Stimulated activated CD8-positive, alpha-beta memory T cell treated with anti-CD3 and anti-CD28 coated beads, Interleukin-15, amount 100 ng/mL, for 24 hours (primary cell): ENCODE results near the gene GAGE12G.
"Not testable (repeated sequence)": the region's sequence is repeated elsewhere in the genome, so short reads cannot be mapped to it uniquely, and the experiment has no call there.

Experiments used
- DNase-seq: peaks from one replicate; pipeline ENCODE4 v3.0.0-alpha.2; 2020; ENCODE audit warnings: low read depth

Gene GAGE12G

DNA sequence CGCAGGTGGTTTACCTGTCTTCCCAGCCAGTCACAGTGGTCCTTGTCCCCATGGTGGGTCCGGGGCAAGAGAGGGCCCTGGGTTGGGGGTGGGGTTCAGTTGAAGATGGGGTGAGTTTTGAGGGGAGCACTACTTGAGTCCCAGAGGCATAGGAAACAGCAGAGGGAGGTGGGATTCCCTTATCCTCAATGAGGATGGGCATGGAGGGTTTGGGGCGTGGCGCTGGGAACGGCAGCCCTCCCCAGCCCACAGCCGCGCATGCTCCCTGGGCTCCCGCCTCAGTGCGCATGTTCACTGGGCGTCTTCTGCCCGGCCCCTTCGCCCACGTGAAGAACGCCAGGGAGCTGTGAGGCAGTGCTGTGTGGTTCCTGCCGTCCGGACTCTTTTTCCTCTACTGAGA, at the start of gene GAGE12G:
TSS of gene GAGE12G (plus strand) at position 301 of the 400 bp plus-strand sequence. CDS start 1,155 bp downstream, outside the sequence.
- DNase-seq, result not testable (repeated sequence)

- DNase-seq, result not testable (repeated sequence)
These were observed 38.3 kb upstream of the GAGE12G start, which contains the start of gene GAGE12C for GRCh38 chrX:49531877-49532276. TSS of gene GAGE12C (plus strand) at chrX:49532177. CDS start at chrX:49533332, 1,155 bp downstream.

DNA sequence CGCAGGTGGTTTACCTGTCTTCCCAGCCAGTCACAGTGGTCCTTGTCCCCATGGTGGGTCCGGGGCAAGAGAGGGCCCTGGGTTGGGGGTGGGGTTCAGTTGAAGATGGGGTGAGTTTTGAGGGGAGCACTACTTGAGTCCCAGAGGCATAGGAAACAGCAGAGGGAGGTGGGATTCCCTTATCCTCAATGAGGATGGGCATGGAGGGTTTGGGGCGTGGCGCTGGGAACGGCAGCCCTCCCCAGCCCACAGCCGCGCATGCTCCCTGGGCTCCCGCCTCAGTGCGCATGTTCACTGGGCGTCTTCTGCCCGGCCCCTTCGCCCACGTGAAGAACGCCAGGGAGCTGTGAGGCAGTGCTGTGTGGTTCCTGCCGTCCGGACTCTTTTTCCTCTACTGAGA, 28.8 kb upstream of the GAGE12G start, which contains the start of gene GAGE12D:
TSS of gene GAGE12D (plus strand) at position 301 of the 400 bp plus-strand sequence. CDS start 1,155 bp downstream, outside the sequence.
- not testable (repeated sequence) for DNase-seq

DNA sequence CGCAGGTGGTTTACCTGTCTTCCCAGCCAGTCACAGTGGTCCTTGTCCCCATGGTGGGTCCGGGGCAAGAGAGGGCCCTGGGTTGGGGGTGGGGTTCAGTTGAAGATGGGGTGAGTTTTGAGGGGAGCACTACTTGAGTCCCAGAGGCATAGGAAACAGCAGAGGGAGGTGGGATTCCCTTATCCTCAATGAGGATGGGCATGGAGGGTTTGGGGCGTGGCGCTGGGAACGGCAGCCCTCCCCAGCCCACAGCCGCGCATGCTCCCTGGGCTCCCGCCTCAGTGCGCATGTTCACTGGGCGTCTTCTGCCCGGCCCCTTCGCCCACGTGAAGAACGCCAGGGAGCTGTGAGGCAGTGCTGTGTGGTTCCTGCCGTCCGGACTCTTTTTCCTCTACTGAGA, 19.2 kb upstream of the GAGE12G start, which contains the start of gene GAGE12E:
TSS of gene GAGE12E (plus strand) at position 301 of the 400 bp plus-strand sequence. CDS start 1,155 bp downstream, outside the sequence.
- DNase-seq, result not testable (repeated sequence)

DNA sequence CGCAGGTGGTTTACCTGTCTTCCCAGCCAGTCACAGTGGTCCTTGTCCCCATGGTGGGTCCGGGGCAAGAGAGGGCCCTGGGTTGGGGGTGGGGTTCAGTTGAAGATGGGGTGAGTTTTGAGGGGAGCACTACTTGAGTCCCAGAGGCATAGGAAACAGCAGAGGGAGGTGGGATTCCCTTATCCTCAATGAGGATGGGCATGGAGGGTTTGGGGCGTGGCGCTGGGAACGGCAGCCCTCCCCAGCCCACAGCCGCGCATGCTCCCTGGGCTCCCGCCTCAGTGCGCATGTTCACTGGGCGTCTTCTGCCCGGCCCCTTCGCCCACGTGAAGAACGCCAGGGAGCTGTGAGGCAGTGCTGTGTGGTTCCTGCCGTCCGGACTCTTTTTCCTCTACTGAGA, 9.7 kb upstream of the GAGE12G start, which contains the start of gene GAGE12F:
TSS of gene GAGE12F (plus strand) at position 301 of the 400 bp plus-strand sequence. CDS start 1,155 bp downstream, outside the sequence.
- not testable (repeated sequence) for DNase-seq

DNA sequence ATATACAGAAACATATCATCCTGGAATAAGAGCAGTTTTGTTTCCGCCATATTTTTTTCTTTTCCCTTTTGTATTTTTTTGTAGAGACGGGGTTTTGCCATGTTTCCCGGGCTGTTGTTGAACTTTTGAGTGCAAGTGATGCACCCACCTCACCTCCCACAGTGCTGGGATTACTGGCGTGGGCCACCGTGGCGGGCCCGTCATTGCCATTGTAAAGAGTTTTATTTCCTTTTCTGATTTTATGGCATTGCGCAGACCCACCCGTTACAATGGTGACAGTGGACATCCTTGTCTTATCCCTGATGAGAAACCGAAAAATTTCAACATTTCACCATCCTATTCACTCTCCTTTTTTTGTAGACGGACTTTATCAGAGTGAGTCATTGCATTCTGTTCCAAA, 1.5 kb upstream of the GAGE12G start:
- DNase-seq, result not testable (repeated sequence)

DNA sequence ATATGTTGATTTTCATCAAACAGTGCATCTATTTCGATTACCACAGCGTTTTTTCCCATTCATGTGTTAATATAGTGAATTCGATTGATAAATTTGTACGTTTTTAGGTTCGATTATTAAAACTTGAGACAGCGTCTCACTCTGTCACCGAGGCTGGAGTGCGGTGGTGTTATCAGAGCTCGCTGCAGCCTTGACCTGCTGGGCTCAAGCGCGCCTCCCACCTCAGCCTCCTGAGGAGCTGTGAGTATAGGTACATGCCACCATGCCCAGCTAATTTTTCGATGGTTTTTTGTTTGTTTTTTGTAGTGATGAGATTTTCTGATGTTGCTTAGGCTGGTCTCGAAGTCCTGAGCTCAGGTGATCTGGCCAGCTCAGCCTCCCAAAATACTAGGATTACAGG, 1.0 kb upstream of the GAGE12G start:
- not testable (repeated sequence) for DNase-seq

- not testable (repeated sequence) for DNase-seq
These were observed 9.4 kb downstream of the GAGE12G start, which contains the start of gene GAGE12H for GRCh38 chrX:49579649-49580048. TSS of gene GAGE12H (plus strand) at chrX:49579949. CDS start at chrX:49581104, 1,155 bp downstream.

GRCh38 chrX:49589196-49589595, 19.0 kb downstream of the GAGE12G start, which contains the start of gene GAGE2A:
TSS of gene GAGE2A (plus strand) at chrX:49589496. CDS start at chrX:49590651, 1,155 bp downstream.
- not testable (repeated sequence) for DNase-seq

DNA sequence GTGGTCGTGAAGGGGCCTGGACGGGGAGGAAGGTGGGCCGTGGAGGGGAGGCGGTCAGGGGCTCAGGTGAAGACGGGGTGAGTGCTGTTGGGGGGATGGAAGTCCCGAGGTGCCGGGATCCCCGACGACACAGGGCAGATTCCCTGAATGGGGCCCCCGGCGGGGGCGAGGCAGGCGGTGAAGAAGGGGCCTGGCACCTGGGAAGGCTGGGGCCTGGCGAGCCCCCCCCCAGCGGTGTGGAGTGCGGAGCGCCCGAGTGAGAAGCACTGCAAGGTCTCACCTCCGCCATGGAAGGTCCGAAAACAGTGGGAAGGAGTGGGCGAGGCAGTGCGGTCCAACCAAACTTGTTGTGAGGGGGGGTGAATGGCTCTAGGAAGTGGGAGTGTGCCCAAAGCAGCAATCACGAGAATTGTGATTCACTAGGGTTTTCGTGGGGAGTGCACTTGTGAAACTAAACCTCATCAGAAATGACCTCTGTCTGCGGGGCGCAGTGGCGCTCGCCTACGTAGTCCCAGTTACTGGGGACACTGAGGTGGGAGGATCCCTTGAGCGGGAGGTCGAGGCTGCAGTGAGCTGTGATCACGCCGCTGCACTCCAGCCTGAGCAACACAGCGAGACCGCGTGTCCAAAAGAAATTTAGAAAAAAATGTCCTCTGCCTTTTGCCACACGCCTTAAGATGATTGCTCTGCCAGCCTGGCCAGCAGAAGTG, 19.7 kb downstream of the GAGE12G start:
- not testable (repeated sequence) for DNase-seq

- not testable (repeated sequence) for DNase-seq
These were observed 20.3 kb downstream of the GAGE12G start for GRCh38 chrX:49590488-49590887.

GRCh38 chrX:49598720-49599119, 28.5 kb downstream of the GAGE12G start, which contains the start of gene GAGE1:
TSS of gene GAGE1 (plus strand) at chrX:49599020. CDS start at chrX:49600175, 1,155 bp downstream.
- not testable (repeated sequence) for DNase-seq

GRCh38 chrX:49610718-49611310, 40.6 kb downstream of the GAGE12G start:
- no peak for DNase-seq

DNA sequence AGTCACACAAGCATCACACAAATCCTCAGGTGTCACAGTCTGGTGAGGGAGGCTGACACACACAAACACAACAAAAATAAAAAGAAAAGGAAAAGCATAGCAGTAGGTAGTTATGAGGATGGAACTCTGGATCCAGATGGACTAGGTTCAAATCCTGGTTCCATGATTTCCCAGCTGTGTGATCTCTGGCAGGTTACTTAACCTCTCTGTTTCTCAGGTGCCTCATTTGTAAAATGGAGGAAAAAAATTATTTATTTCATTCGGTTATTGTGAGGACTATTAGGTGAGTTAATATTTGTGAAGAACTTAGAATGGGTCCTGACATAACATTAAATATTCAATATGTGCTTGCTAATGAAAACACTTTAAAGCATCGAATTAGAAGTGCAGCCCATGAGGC, 48.4 kb downstream of the GAGE12G start:
- DNase-seq, result no peak
